ENCODE measurements around the gene KRT35.

KRT35 gene

GRCh38 chr17:41456204-41456603 is 24.7 kb downstream of the KRT35 start:
- H3K79me2 ChIP-seq (ENCODE audit: control insufficient read depth, insufficient read depth, low read length, poor library complexity) = no peaks in the 10 kb centered on the region
- no peak overlapping the region for H3K9ac ChIP-seq (ENCODE audit: low read length)
- no peak overlapping the region for H2AFZ ChIP-seq (ENCODE audit: insufficient read depth, low read length, poor library complexity)
- no peak overlapping the region for H4K8ac ChIP-seq (ENCODE audit: low read depth, low read length)
- no peak overlapping the region for H4K12ac ChIP-seq (ENCODE audit: low read depth, low read length)
- no peaks in the 10 kb centered on the region for H3K27me3 ChIP-seq (ENCODE audit: insufficient read depth, low read length)
- H3K4ac ChIP-seq (ENCODE audit: low read depth, low read length) = no peak overlapping the region
- no peaks in the 10 kb centered on the region for H3K79me1 ChIP-seq (ENCODE audit: low read length)
- H2BK120ac ChIP-seq (ENCODE audit: insufficient read depth, low read length, poor library complexity) = no peak overlapping the region
- no peak overlapping the region for H3K14ac ChIP-seq (ENCODE audit: low read length)
- WGBS (ENCODE audit: extremely low coverage, insufficient coverage, insufficient read length) = no CpG with 5 or more reads among the region's 3 CpGs
- DNase-seq = peak in 1 of 2 donors; percentile 49
- H2AK5ac ChIP-seq (ENCODE audit: low read length) = no peak overlapping the region
- H3K9me3 ChIP-seq (ENCODE audit: insufficient read depth, low read depth, low read length) = no peaks in the 10 kb centered on the region
- no peak overlapping the region for H2BK12ac ChIP-seq (ENCODE audit: low read length)
- H3K4me3 ChIP-seq (ENCODE audit: low read depth, low read length) = no peak overlapping the region
- H4K91ac ChIP-seq (ENCODE audit: low read depth, low read length) = no peak overlapping the region
- no peak overlapping the region for H2BK5ac ChIP-seq (ENCODE audit: low read depth, low read length, poor library complexity)
- no peak overlapping the region for H3K27ac ChIP-seq (ENCODE audit: low read depth, low read length)
- H3K23ac ChIP-seq (ENCODE audit: low read length) = no peak overlapping the region
- no peak overlapping the region for H3K18ac ChIP-seq (ENCODE audit: low read length)
- no peak overlapping the region for H3K4me2 ChIP-seq (ENCODE audit: low read length)
- H3K36me3 ChIP-seq (ENCODE audit: control insufficient read depth in 1 of 2, insufficient read depth in 2 of 2, low read length in 2 of 2) = no peaks in the 10 kb centered on the region
- H3K4me1 ChIP-seq (ENCODE audit: control insufficient read depth in 1 of 2, insufficient read depth in 2 of 2, low read length in 2 of 2) = no peaks in the 10 kb centered on the region

GRCh38 chr17:41455236-41455635 is 25.7 kb downstream of the KRT35 start:
- no peak overlapping the region for H4K8ac ChIP-seq (ENCODE audit: low read depth, low read length)

GRCh38 chr17:41453066-41453465 is 27.9 kb downstream of the KRT35 start:
- no peak for DNase-seq
- H3K4me3 ChIP-seq (ENCODE audit: low read depth, low read length) = no peak overlapping the region
- no peak overlapping the region for H2AK5ac ChIP-seq (ENCODE audit: low read length)
- H4K8ac ChIP-seq (ENCODE audit: low read depth, low read length) = no peak overlapping the region
- H4K12ac ChIP-seq (ENCODE audit: low read depth, low read length) = no peak overlapping the region
- H3K14ac ChIP-seq (ENCODE audit: low read length) = no peak overlapping the region
- no peak overlapping the region for H3K18ac ChIP-seq (ENCODE audit: low read length)
- WGBS (ENCODE audit: extremely low coverage, insufficient coverage, insufficient read length) = no CpG with 5 or more reads among the region's 3 CpGs
- no peaks in the 10 kb centered on the region for H3K4me1 ChIP-seq (ENCODE audit: control insufficient read depth in 1 of 2, insufficient read depth in 2 of 2, low read length in 2 of 2)
- no peak overlapping the region for H3K27ac ChIP-seq (ENCODE audit: low read depth, low read length)
- H4K91ac ChIP-seq (ENCODE audit: low read depth, low read length) = no peak overlapping the region
- no peak overlapping the region for H3K23ac ChIP-seq (ENCODE audit: low read length)
- H2BK5ac ChIP-seq (ENCODE audit: low read depth, low read length, poor library complexity) = no peak overlapping the region
- H2AFZ ChIP-seq (ENCODE audit: insufficient read depth, low read length, poor library complexity) = no peak overlapping the region
- no peak overlapping the region for H2BK12ac ChIP-seq (ENCODE audit: low read length)
- H3K27me3 ChIP-seq (ENCODE audit: insufficient read depth, low read length) = no peaks in the 10 kb centered on the region
- no peaks in the 10 kb centered on the region for H3K79me1 ChIP-seq (ENCODE audit: low read length)
- no peak overlapping the region for H3K9ac ChIP-seq (ENCODE audit: low read length)
- no peak overlapping the region for H3K4me2 ChIP-seq (ENCODE audit: low read length)
- H3K4ac ChIP-seq (ENCODE audit: low read depth, low read length) = no peak overlapping the region
- no peaks in the 10 kb centered on the region for H3K9me3 ChIP-seq (ENCODE audit: insufficient read depth, low read depth, low read length)
- no peaks in the 10 kb centered on the region for H3K36me3 ChIP-seq (ENCODE audit: control insufficient read depth in 1 of 2, insufficient read depth in 2 of 2, low read length in 2 of 2)
- no peaks in the 10 kb centered on the region for H3K79me2 ChIP-seq (ENCODE audit: control insufficient read depth, insufficient read depth, low read length, poor library complexity)
- H2BK120ac ChIP-seq (ENCODE audit: insufficient read depth, low read length, poor library complexity) = no peak overlapping the region

More at GRCh38 chr17:41455236-41455635, 25.7 kb downstream of the KRT35 start:
- no peak overlapping the region for H2BK120ac ChIP-seq (ENCODE audit: insufficient read depth, low read length, poor library complexity)
- no peak overlapping the region for H3K23ac ChIP-seq (ENCODE audit: low read length)
- H3K4me2 ChIP-seq (ENCODE audit: low read length) = no peak overlapping the region
- H3K79me1 ChIP-seq (ENCODE audit: low read length) = no peaks in the 10 kb centered on the region
- no peak overlapping the region for H2BK5ac ChIP-seq (ENCODE audit: low read depth, low read length, poor library complexity)
- H3K79me2 ChIP-seq (ENCODE audit: control insufficient read depth, insufficient read depth, low read length, poor library complexity) = no peaks in the 10 kb centered on the region
- no peak overlapping the region for H2BK12ac ChIP-seq (ENCODE audit: low read length)
- H3K4ac ChIP-seq (ENCODE audit: low read depth, low read length) = no peak overlapping the region
- H4K12ac ChIP-seq (ENCODE audit: low read depth, low read length) = no peak overlapping the region
- no peak overlapping the region for H2AK5ac ChIP-seq (ENCODE audit: low read length)
- no peaks in the 10 kb centered on the region for H3K9me3 ChIP-seq (ENCODE audit: insufficient read depth, low read depth, low read length)
- H2AFZ ChIP-seq (ENCODE audit: insufficient read depth, low read length, poor library complexity) = no peak overlapping the region
- H3K27me3 ChIP-seq (ENCODE audit: insufficient read depth, low read length) = no peaks in the 10 kb centered on the region
- no peaks in the 10 kb centered on the region for H3K4me1 ChIP-seq (ENCODE audit: control insufficient read depth in 1 of 2, insufficient read depth in 2 of 2, low read length in 2 of 2)
- H3K18ac ChIP-seq (ENCODE audit: low read length) = no peak overlapping the region
- no peak overlapping the region for H3K27ac ChIP-seq (ENCODE audit: low read depth, low read length)
- no peak overlapping the region for H3K14ac ChIP-seq (ENCODE audit: low read length)
- H3K4me3 ChIP-seq (ENCODE audit: low read depth, low read length) = no peak overlapping the region
- no peak overlapping the region for H3K9ac ChIP-seq (ENCODE audit: low read length)
- no peak overlapping the region for H4K91ac ChIP-seq (ENCODE audit: low read depth, low read length)
- H3K36me3 ChIP-seq (ENCODE audit: control insufficient read depth in 1 of 2, insufficient read depth in 2 of 2, low read length in 2 of 2) = no peaks in the 10 kb centered on the region
- WGBS (ENCODE audit: extremely low coverage, insufficient coverage, insufficient read length) = no CpG with 5 or more reads among the region's 1 CpG
- no peak for DNase-seq

GRCh38 chr17:41452281-41452680 is 28.7 kb downstream of the KRT35 start:
- no peak overlapping the region for H4K12ac ChIP-seq (ENCODE audit: low read depth, low read length)
- H3K9me3 ChIP-seq (ENCODE audit: insufficient read depth, low read depth, low read length) = no peaks in the 10 kb centered on the region
- H2AK5ac ChIP-seq (ENCODE audit: low read length) = no peak overlapping the region
- H3K79me2 ChIP-seq (ENCODE audit: control insufficient read depth, insufficient read depth, low read length, poor library complexity) = no peaks in the 10 kb centered on the region
- H3K4me2 ChIP-seq (ENCODE audit: low read length) = no peak overlapping the region
- no CpG with 5 or more reads among the region's 4 CpGs for WGBS (ENCODE audit: extremely low coverage, insufficient coverage, insufficient read length)
- H4K8ac ChIP-seq (ENCODE audit: low read depth, low read length) = no peak overlapping the region
- H3K79me1 ChIP-seq (ENCODE audit: low read length) = no peaks in the 10 kb centered on the region
- no peak overlapping the region for H3K14ac ChIP-seq (ENCODE audit: low read length)
- H4K91ac ChIP-seq (ENCODE audit: low read depth, low read length) = no peak overlapping the region
- H3K27me3 ChIP-seq (ENCODE audit: insufficient read depth, low read length) = no peaks in the 10 kb centered on the region
- no peak overlapping the region for H3K4me3 ChIP-seq (ENCODE audit: low read depth, low read length)
- no peaks in the 10 kb centered on the region for H3K36me3 ChIP-seq (ENCODE audit: control insufficient read depth in 1 of 2, insufficient read depth in 2 of 2, low read length in 2 of 2)
- no peak overlapping the region for H2BK120ac ChIP-seq (ENCODE audit: insufficient read depth, low read length, poor library complexity)
- no peak overlapping the region for H3K4ac ChIP-seq (ENCODE audit: low read depth, low read length)
- no peak overlapping the region for H2BK5ac ChIP-seq (ENCODE audit: low read depth, low read length, poor library complexity)
- DNase-seq = no peak
- no peak overlapping the region for H2BK12ac ChIP-seq (ENCODE audit: low read length)
- no peak overlapping the region for H3K27ac ChIP-seq (ENCODE audit: low read depth, low read length)
- no peak overlapping the region for H3K23ac ChIP-seq (ENCODE audit: low read length)
- H3K18ac ChIP-seq (ENCODE audit: low read length) = no peak overlapping the region
- H2AFZ ChIP-seq (ENCODE audit: insufficient read depth, low read length, poor library complexity) = no peak overlapping the region
- no peaks in the 10 kb centered on the region for H3K4me1 ChIP-seq (ENCODE audit: control insufficient read depth in 1 of 2, insufficient read depth in 2 of 2, low read length in 2 of 2)
- no peak overlapping the region for H3K9ac ChIP-seq (ENCODE audit: low read length)

Data from trophoblast cell (in vitro differentiated cells and primary cell).